Common myeloid progenitor, CD34-positive (primary cell): ENCODE measurements around the gene RNASEH2C.
"Not testable (repeated sequence)": the region's sequence is repeated elsewhere in the genome, so short reads cannot be mapped to it uniquely, and the experiment has no call there.

Experiments used
- CTCF ChIA-PET: fragments of 350-600 bp; sonication (Branson Sonifier 250); formaldehyde crosslinking; loops from one replicate; lab custom pipeline; 2021; ENCODE audit warnings: antibody characterized with exemption; lab: Charles Lee
- POLR2A ChIA-PET: fragments of 350-600 bp; sonication (Branson Sonifier 250); formaldehyde crosslinking; loops from one replicate; lab custom pipeline; 2021; ENCODE audit warnings: antibody characterized with exemption; lab: Charles Lee
- DNase-seq, 3 donors: peaks; one replicate each; pipeline versions ENCODE4 v3.0.0 to v3.0.0-alpha.2; 2013
- H3K27ac ChIP-seq, 2 experiments: 1 replicate in 1 of 2; 2 replicates in 1 of 2; pipeline ENCODE4 v1.7.0; 2013; ENCODE audit warnings: inconsistent platforms in 2 of 2, low read length in 2 of 2, mild to moderate bottlenecking in 2 of 2, low read depth in 1 of 2, moderate library complexity in 1 of 2; ENCODE audit not compliant: severe bottlenecking in 2 of 2, insufficient read depth in 1 of 2, poor library complexity in 1 of 2
- H3K27me3 ChIP-seq, 5 experiments: replicated peaks in 2 of 5; 1 replicate in 3 of 5; 2 replicates in 2 of 5; pipeline versions ENCODE4 v1.6.1 to v1.7.0; 2013; ENCODE audit warnings: low read length in 4 of 5, mild to moderate bottlenecking in 2 of 5, moderate library complexity in 2 of 5, inconsistent platforms in 1 of 5; ENCODE audit not compliant: insufficient read depth in 5 of 5, control insufficient read depth in 4 of 5
- H3K36me3 ChIP-seq, 4 experiments: 1 replicate in 2 of 4; 2 replicates in 2 of 4; pipeline versions ENCODE4 v1.6.1 to v1.7.0; 2013; ENCODE audit warnings: low read length in 3 of 4, control low read depth in 1 of 4, mild to moderate bottlenecking in 1 of 4; ENCODE audit not compliant: control insufficient read depth in 4 of 4, insufficient read depth in 4 of 4
- H3K4me1 ChIP-seq, 4 experiments: 1 replicate in 3 of 4; 2 replicates in 1 of 4; pipeline versions ENCODE4 v1.6.1 to v1.7.1; 2013; ENCODE audit warnings: low read length in 3 of 4, mild to moderate bottlenecking in 3 of 4, control low read depth in 1 of 4, inconsistent platforms in 1 of 4, moderate library complexity in 1 of 4; ENCODE audit not compliant: control insufficient read depth in 4 of 4, insufficient read depth in 4 of 4; ENCODE audit errors: control extremely low read depth in 1 of 4
- H3K4me3 ChIP-seq, 7 experiments: 1 replicate in 4 of 7; 2 replicates in 3 of 7; pipeline versions ENCODE4 v1.5.1 to v1.7.0; 2013; ENCODE audit warnings: mild to moderate bottlenecking in 7 of 7, low read length in 6 of 7, moderate library complexity in 6 of 7, inconsistent platforms in 2 of 7, low read depth in 2 of 7, control low read depth in 1 of 7; ENCODE audit not compliant: insufficient read depth in 4 of 7, control insufficient read depth in 1 of 7; ENCODE audit errors: extremely low read depth in 1 of 7
- H3K9me3 ChIP-seq, 5 experiments: 1 replicate in 4 of 5; 2 replicates in 1 of 5; pipeline versions ENCODE4 v1.6.1 to v1.7.1; 2013; ENCODE audit warnings: low read length in 4 of 5, mild to moderate bottlenecking in 2 of 5, inconsistent platforms in 1 of 5, low read depth in 1 of 5, moderate library complexity in 1 of 5; ENCODE audit not compliant: control insufficient read depth in 4 of 5, insufficient read depth in 2 of 5; ENCODE audit errors: control extremely low read depth in 1 of 5
- WGBS: methylation state at CpG from one replicate; pipeline ENCODE4 v1.1.5; 2013; ENCODE audit not compliant: insufficient coverage; 5-methylcytosine and 5-hydroxymethylcytosine counted together

The RNASEH2C gene

DNA sequence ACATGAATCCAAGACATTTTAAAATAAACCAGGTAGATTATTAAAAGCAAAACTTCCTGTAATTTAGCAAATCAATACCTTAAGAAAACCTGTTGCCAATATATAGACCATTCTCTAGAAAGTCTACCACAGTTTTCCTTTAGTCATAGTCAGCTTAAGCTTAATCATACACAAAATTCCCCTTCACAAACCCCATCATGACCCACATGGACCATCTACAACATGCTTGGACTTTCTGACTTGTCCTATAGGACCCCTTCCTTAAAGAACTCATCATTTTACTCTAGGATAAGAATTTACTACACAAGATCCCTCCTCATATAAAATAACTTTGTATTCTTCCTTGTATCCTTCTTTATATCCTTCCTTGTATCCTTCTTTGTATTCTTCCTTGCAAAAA is 16.2 kb upstream of the RNASEH2C start:
- no peak overlapping the region for H3K4me3 ChIP-seq
- H3K36me3 ChIP-seq: no peaks in the 10 kb centered on the region
- no peak overlapping the region for H3K27ac ChIP-seq
- peaks cover 0 to 11% (median 0%) of the 10 kb centered on the region in 5 experiments for H3K9me3 ChIP-seq
- ChIA-PET CTCF (interaction anchor here (0.6 to 1.8 kb wide), 2 partner anchors 26 to 91 kb away, joined by 3 to 4 read pairs; no protein-coding TSS in a partner anchor), POLR2A (no interaction called here)
- DNase-seq: no peak
- H3K27me3 ChIP-seq: peaks cover 0 to 6% (median 0%) of the 10 kb centered on the region in 5 experiments
- no peaks in the 10 kb centered on the region for H3K4me1 ChIP-seq

DNA sequence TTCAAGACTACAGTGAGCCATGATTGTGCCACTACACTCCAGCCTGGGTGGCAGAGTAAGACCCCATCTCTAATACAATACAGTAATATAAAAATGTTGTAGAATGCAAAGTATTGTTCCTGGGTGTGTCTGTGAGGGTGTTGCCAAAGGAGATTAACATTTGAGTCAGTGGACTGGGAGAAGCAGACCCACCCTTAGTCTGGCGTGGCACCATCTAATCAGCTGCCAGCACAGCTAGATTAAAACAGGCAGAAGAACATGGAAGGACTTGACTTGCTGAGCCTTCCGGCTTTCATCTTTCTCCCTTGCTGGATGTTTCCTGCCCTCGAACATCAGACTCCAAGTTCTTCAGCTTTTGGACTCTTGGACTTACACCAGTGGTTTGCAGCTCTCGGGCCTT is 14.5 kb upstream of the RNASEH2C start:
- H3K36me3 ChIP-seq, POLR2A ChIA-PET, H3K27me3 ChIP-seq, DNase-seq, H3K27ac ChIP-seq, H3K4me3 ChIP-seq, H3K4me1 ChIP-seq: not testable (repeated sequence)
- peaks cover 0 to 11% (median 0%) of the 10 kb centered on the region in 5 experiments for H3K9me3 ChIP-seq
- CTCF ChIA-PET: interaction anchor here (1.0 kb wide), 1 partner anchor 12 kb away, joined by 3 read pairs; no protein-coding TSS in a partner anchor
- WGBS: 96% methylated on average over 3 of the region's 4 CpGs

DNA sequence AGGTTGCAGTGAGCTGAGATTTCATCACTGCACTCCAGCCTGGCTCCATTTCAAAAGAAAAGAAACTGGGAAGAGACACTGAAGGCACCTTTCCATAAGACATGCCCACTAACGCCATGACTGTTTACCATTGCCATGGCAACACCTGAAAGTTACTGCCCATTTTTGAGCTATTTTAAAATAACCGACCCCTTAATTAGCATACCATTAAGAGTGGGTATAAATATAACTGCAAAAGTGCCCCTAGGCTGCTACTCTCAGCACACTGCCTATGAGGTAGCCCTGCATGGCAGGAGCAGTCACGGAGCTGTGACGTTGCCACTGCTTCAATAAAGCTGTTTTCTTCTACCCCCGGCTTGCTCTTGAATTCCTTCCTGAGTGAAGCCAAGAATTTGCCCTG is 9.9 kb upstream of the RNASEH2C start:
- peaks cover 0 to 3% (median 0%) of the 10 kb centered on the region in 5 experiments for H3K27me3 ChIP-seq
- no peak overlapping the region for H3K4me3 ChIP-seq
- ChIA-PET POLR2A (no interaction called here), CTCF (interaction anchor here (1.4 kb wide), 1 partner anchor 19 kb away, joined by 3 read pairs; no protein-coding TSS in a partner anchor)
- no peaks in the 10 kb centered on the region for H3K9me3 ChIP-seq
- 90% methylated on average over 3 of the region's 5 CpGs for WGBS
- H3K27ac ChIP-seq: no peak overlapping the region
- no peaks in the 10 kb centered on the region for H3K36me3 ChIP-seq
- no peak for DNase-seq
- no peaks in the 10 kb centered on the region for H3K4me1 ChIP-seq

DNA sequence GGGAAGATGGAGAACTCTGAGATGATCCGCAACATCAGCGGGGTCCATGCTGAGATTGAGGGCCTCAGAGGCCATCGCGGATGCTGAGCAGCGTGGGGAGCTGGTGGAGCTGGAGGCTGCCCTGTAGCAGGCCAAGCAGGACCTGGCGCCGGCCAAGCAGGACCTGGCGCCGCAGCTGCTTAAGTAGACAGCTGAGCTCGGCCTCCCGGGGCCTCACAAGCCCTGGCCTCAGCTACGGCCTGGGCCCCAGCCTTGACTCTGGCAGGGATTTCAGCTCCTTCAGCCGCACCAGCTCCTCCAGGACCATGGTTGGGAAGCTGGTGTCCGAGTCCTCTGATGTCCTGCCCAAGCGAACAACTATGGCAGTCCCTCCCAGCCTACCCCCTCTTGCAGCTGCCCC is 7.3 kb upstream of the RNASEH2C start:
- no peaks in the 10 kb centered on the region for H3K27me3 ChIP-seq
- no peaks in the 10 kb centered on the region for H3K9me3 ChIP-seq
- ChIA-PET POLR2A (no interaction called here), CTCF (interaction anchor here (0.6 to 2.3 kb wide), 7 partner anchors 13 to 124 kb away, joined by 3 to 6 read pairs (median 3); partner anchors contain the start of gene KAT5)
- no peaks in the 10 kb centered on the region for H3K4me1 ChIP-seq
- H3K36me3 ChIP-seq: no peaks in the 10 kb centered on the region
- no peak for DNase-seq
- no peak overlapping the region for H3K27ac ChIP-seq
- 92% methylated on average over 13 of the region's 15 CpGs for WGBS
- no peak overlapping the region for H3K4me3 ChIP-seq

DNA sequence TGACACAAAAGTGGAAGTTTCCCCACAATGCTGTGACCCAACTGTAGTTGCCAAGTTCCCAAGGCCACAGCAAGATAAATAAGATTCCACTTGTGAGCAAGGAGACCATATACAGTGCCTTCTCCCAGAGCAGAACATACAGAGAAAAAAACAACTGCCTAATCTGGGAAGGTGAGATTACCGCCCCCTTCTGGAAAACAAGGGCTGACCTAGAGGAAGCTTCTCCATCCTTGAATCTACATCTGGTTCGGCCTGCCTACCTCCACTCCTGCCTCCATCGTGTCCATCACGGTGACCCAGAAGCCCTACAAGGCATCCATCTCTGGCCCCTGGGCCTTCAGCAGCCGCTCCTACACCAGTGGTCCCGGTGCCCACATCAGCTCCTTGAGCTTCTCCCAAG is 6.1 kb upstream of the RNASEH2C start:
- peak in 2 of 3 donors; percentile 10 to 15 for DNase-seq
- H3K9me3 ChIP-seq: no peaks in the 10 kb centered on the region
- H3K4me1 ChIP-seq: no peaks in the 10 kb centered on the region
- no peak overlapping the region for H3K4me3 ChIP-seq
- no peaks in the 10 kb centered on the region for H3K27me3 ChIP-seq
- POLR2A ChIA-PET: interaction anchor here (0.5 kb wide), 1 partner anchor 73 kb away, joined by 6 read pairs; no protein-coding TSS in a partner anchor
- no peak overlapping the region for H3K27ac ChIP-seq
- CTCF ChIA-PET: interaction anchor here (0.9 to 2.3 kb wide), 5 partner anchors 12 to 272 kb away, joined by 3 to 6 read pairs (median 4); partner anchors contain the start of gene KAT5
- WGBS: 86% methylated on average over 5 of the region's 6 CpGs
- no peaks in the 10 kb centered on the region for H3K36me3 ChIP-seq

DNA sequence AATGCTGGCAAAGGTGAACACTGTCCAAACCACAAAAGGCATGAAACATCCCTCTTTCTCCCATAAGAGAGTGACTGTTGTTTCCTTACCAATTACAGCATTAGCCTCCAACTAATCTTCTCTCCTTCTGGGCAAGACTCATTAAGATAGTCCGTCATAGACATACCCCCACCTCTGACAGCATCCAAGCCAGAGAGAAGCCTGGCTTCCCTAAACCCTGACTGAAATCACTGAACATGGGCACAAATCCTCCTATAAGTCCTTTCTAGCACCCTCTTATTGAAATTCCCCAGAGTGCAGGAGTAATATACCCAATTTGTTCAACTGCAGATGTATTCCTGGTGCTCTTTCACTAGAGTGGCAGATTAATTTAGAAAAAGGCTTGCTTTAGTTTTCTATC is 1.7 kb upstream of the RNASEH2C start:
- no peak for DNase-seq
- CTCF ChIA-PET: interaction anchor here (1.0 to 1.3 kb wide), 4 partner anchors 10 to 200 kb away, joined by 3 to 5 read pairs (median 3); partner anchors contain the start of gene KAT5
- POLR2A ChIA-PET: no interaction called here
- Histone ChIP-seq H3K36me3 (peaks cover 6 to 22% (median 17%) of the 10 kb centered on the region in 4 experiments), H3K27me3 (no peaks in the 10 kb centered on the region), H3K27ac (no peak overlapping the region), H3K9me3 (no peaks in the 10 kb centered on the region), H3K4me3 (no peak overlapping the region), H3K4me1 (peaks cover 4 to 25% (median 20%) of the 10 kb centered on the region in 4 experiments)
- 100% methylated on average over 1 of the region's 1 CpG for WGBS

DNA sequence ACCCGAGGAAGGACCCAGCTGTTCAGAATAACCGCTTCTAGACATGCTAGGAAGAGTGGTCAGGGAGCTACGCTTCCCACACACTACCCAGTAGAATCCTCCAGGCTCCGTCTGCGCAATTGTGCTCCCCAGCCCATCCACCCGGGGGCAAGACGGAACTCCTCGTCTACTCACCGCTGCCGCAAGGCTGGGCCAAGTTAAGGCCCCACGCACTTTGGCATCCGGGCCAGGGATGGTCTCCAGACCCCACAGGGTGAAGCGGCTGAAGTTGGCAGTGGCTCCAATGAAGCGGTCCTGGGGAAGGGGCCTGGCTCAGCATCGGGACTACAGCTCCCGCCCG is 757 bp downstream of the RNASEH2C start:
- Histone ChIP-seq H3K4me1 (peaks cover 4 to 25% (median 20%) of the 10 kb centered on the region in 4 experiments), H3K9me3 (no peaks in the 10 kb centered on the region), H3K36me3 (peaks cover 14 to 44% (median 34%) of the 10 kb centered on the region in 4 experiments), H3K27ac (peak overlapping the region; percentile 42 to 78), H3K4me3 (peak overlapping the region; percentile 60 to 91 (median 87)), H3K27me3 (no peaks in the 10 kb centered on the region)
- peak in 2 of 3 donors; percentile 58 to 64 for DNase-seq
- CTCF ChIA-PET: interaction anchor here (0.8 to 2.1 kb wide), 5 partner anchors 9 to 98 kb away, joined by 4 to 6 read pairs (median 4); no protein-coding TSS in a partner anchor
- POLR2A ChIA-PET: no interaction called here
- WGBS: 0% methylated on average over 9 of the region's 17 CpGs
